HG03175 (cell line): ENCODE measurements around the gene TSKS.
"Not testable (repeated sequence)": the region's sequence is repeated elsewhere in the genome, so short reads cannot be mapped to it uniquely, and the experiment has no call there.

Source experiments
- ATAC-seq: cut with Tn5 transposase; IDR thresholded peaks from one replicate; pipeline ENCODE4 v1.9.1; 2021; ENCODE audit warnings: mild to moderate bottlenecking, moderate library complexity; ENCODE audit not compliant: unreplicated experiment

Gene TSKS

DNA sequence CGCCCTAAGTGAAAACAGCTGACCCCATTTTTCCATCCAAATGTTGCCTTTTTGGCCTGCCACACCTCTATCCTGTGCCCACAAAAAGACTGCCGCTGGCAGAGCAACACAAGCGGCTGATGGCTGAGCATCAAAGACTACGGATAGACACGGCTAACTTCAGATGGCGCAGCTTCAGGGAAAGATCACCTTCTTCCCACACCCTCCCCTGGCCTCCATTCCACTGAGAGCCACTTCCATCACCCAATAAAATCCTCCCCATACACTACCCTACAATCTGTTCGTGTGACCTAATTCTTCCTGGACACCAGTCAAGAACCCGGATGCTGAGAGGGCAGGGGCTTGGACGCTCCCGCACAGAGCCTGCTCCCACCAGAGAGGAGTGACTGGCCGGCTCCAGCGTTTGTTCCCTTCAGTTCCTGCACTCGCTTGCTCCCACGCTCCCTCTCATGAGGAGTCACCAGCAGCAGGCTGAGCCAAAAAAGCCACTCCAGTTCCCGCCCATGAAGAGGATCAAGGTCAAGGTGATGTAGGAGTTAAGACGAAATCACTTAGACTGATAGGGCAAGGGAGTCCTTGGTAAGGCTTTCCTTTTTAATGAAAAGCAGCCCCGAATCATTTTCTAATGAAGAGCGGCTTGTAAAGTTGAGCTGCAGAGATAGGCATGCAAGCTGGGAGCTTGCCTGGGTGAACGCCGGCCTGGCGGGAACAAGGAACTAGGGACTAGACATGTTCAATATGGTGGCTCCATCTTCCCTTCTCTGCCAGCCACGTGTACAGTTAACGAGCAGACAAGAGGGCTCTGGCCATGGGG, 35.7 kb downstream of the TSKS start:
- no peak for ATAC-seq

DNA sequence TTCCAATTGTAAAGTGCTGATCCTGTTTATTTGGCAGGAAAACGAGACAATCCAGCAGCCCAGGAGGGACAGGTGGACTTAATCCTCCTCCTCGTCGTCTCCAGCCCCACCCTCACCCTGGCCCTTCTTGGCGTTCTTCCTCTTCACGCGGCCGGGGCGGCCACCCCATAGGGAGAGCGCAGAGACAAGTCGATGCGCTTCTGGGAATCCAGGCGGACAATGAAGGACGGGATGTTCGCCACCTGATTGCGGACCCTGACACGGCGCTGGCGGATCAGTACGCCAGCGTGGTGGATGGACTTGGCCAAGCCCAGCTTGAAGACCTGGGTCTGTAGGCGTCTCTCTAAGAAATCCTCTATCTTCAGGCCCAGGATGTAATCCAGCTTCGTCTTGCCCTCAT, 43.7 kb downstream of the TSKS start:
- not testable (repeated sequence) for ATAC-seq

GRCh38 chr19:49718991-49719390, 44.1 kb downstream of the TSKS start:
- no peak for ATAC-seq

- no peak for ATAC-seq
Observed at GRCh38 chr19:49718511-49718910, 44.6 kb downstream of the TSKS start.

GRCh38 chr19:49716154-49716553, 47.0 kb downstream of the TSKS start:
- ATAC-seq, result no peak

DNA sequence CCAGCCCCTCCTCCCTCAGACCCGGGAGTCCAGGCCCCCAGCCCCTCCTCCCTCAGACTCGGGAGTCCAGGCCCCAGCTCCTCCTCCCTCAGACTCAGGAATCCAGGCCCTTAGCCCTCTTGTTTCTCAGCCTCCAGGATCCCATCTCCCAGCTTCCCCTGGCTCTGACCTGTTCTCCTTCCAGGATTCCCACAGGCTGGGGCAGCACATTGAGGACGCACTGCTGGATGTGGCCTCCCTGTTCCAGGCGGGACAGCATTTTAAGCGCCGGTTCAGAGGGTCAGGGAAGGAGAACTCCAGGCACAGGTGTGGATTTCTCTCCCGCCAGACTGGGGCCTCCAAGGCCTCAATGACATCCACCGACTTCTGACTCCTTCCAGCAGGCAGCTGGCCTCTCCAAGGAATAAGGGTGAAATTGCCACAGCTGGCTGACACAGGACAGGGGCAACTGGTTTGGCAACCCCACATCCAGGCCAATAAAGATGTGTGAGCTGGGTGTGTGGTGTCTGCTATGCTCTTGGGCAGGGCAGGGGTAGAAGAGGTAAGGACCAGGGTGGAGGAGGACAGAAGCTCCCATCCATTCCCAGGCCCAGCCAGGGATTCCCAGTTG, 49.8 kb downstream of the TSKS start:
- ATAC-seq, result no peak

DNA sequence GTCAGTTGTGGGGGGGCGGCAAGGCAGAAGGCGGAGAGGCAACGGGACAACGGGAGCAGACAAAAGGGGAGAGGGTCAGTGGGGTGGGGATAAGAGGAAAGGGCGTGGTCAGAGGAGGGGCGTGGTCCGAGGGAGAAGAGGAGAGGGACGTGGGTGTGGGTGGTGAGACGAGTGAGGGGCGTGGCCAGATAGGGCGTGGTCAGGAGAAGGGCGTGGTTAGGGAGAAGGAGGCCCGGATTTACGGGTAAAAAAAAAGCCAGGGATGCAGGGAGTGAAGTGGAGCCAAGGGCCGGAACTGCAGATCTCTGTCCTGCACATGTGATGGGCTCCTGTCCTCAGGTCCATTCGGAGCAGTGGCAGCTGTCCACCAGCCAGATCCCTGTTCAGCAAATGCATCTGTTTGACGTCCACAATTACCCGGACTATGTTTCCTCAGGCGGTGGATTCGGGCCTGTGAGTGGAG, 50.7 kb downstream of the TSKS start:
- no peak for ATAC-seq

DNA sequence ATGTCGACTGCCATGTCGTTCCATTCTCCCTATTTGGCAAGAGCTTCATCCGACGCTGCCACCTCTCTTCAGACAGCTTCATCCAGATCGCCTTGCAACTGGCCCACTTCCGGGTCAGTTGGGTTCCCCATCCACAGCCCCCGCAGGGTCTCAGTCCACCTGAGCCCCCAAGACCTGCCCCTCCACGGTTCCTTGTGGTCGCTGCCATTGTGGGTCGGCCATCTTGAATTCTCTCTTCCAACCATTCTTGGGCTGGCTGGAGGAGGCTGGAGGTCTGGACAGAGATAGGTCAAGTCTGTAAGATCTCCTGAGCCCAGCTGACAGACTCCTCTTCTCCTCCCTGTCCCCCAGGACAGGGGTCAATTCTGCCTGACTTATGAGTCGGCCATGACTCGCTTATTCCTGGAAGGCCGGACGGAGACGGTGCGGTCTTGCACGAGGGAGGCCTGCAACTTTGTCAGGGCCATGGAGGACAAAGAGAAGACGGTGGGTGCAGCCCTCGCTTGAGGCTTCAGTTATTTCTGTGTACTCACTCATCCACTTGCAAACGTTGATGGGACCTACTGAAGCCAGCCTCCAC, 52.6 kb downstream of the TSKS start:
- no peak for ATAC-seq

DNA sequence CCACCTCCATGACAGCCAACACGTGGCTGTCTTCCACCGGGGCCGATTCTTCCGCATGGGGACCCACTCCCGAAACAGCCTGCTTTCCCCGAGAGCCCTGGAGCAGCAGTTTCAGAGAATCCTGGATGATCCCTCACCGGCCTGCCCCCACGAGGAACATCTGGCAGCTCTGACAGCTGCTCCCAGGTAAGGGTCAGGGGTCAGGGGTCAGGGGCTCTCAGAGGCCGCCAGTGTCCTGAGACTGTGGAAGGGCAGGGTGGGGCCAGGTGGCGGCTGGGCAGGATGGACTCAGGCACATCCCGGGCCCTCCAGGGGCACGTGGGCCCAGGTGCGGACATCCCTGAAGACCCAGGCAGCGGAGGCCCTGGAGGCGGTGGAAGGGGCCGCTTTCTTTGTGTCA, 57.2 kb downstream of the TSKS start:
- no peak for ATAC-seq

DNA sequence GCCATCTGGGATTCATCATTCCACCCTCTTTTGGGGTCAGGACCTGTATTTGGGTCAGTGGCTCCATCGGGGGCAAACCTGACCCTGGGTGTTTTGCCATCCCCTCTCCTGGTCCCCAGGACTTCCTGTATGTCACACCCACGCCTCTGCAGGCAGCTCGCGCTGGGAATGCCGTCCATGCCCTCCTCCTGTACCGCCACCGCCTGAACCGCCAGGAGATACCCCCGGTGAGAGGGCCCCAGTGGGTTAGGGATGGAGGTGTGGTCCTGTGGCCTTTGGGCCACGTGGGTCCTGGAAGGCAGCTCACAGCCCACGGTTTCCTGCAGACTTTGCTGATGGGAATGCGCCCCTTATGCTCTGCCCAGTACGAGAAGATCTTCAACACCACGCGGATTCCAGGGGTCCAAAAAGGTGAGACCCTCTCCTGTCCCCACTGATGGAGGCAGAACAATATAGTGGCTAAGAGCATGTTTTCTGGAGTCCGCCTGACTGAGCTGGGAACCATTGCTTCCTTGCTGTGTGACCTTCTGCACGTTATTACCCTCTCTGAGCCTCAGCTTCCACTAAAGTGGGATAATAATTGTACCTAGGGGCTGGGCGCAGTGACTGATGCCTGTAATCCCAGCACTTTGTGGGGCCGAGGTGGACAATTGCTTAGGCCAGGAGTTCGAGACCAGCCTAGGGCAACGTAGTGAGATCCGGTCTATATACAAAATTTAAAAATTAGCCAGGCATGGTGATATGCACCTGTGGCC, 58.0 kb downstream of the TSKS start:
- ATAC-seq, result no peak

DNA sequence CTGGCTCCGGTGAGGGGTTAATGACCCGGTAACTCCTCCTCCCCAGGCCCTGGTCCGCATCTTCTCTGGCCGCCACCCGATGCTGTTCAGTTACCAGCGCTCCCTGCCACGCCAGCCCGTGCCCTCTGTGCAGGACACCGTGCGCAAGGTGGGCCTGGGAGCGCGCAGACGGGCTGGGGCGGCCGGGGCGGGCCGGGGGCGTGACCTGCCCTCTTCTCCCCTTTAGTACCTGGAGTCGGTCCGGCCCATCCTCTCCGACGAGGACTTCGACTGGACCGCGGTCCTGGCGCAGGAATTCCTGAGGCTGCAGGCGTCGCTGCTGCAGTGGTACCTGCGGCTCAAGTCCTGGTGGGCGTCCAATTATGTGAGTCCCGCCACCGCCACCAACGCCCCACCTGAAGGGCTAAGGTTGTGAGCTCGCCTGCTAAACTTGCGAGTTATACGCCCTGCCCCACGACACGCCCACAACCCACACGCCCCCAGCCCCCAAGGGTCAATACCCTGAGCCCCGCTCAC, 61.8 kb downstream of the TSKS start:
- no peak for ATAC-seq

DNA sequence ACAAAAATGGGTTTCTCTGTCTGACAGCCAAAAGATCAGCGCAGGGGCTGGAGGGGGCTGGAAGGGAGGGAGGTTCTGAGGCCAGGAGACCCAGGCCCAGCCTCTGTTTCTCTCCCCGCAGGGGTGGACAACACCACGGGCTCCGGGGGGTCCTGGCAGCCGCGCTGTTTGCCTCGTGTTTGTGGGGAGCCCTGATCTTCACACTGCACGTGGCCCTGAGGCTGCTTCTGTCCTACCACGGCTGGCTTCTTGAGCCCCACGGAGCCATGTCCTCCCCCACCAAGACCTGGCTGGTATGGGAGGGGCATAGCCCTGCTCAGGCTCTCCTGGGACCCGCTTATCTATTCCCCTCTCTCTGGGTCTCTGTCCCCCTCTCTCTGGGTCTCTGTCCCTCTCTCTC, 62.5 kb downstream of the TSKS start:
- ATAC-seq, result no peak

DNA sequence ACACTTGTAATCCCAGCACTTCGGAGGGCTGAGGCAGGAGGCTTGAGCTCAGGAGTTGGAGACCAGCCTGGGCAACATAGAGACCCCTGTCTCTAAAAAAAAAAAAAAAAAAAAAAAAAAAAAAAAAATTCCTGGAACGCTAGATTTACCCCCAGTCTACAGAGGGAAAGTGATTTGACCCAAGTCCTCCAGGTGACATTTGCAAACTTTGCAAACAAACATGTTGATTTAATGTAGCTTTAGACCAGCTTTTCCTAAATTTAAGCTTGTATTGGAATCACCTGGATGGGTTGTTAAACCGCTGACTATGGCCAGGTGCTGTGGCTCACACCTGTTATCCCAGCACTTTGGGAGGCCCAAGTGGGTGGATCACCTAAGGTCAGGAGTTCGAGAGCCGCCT, 63.7 kb downstream of the TSKS start:
- no peak for ATAC-seq

DNA sequence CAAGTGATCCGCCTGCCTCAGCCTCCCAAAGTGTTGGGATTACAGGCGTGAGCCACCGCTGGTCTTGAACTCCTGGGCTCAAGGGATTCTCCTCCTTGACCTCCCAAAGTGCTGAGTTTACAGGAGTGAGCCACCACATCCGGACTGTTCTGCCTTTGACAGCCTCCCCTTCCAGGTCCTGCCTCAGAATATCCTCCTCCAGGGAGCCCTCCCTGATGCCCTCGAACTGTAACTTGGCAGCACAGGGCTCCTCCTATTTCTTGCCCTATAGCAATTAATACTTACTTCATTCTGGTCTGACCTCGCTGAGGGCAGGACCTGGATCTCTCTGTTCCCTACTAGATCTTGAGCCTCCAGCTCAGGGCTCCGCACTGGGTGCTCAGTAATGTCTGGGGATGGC, 66.2 kb downstream of the TSKS start:
- no peak for ATAC-seq

DNA sequence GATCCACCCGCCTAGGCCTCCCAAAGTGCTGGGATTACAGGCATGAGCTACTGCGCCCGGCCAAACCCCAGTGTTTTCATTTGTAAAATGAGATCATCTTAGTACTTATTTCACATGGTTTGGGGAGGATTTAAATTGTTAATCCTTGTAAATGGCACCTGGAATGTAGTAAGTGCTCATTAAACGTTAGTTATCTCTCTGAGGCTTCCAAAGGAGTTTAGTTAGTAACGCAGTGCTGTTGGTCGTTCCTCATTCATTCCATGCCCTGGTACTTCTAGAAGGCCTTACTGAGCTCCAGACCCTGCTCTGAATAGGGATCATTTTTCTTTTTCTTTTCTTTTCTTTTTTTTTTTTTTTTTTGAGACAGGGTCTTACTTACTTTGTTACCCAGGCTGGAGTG, 67.0 kb downstream of the TSKS start:
- ATAC-seq, result no peak

GRCh38 chr19:49692147-49692506, 71.0 kb downstream of the TSKS start:
- no peak for ATAC-seq

GRCh38 chr19:49691243-49692146, 71.6 kb downstream of the TSKS start:
- ATAC-seq, result no peak

GRCh38 chr19:49690656-49691242, 72.4 kb downstream of the TSKS start, which contains the start of gene CPT1C:
Gene CPT1C (plus strand): TSS chr19:49691116. CDS start chr19:49692253, 1,137 bp downstream.
- no peak for ATAC-seq

GRCh38 chr19:49690079-49690655, 72.9 kb downstream of the TSKS start:
- ATAC-seq, result no peak
